HG02642 (cell line): ENCODE results near the gene CARS2.
A peak's percentile ranks its signal among the peaks of the same experiment; 100 is the strongest.

Source experiments
- ATAC-seq: cut with Tn5 transposase; IDR thresholded peaks from one replicate; pipeline ENCODE4 v1.9.1; 2021; ENCODE audit warnings: mild to moderate bottlenecking; ENCODE audit not compliant: unreplicated experiment, poor library complexity

CARS2 gene

GRCh38 chr13:110658218-110658911, 47.6 kb downstream of the CARS2 start:
- peak; percentile 90 for ATAC-seq

- no peak for ATAC-seq
Observed at GRCh38 chr13:110657196-110657595, 48.7 kb downstream of the CARS2 start.

GRCh38 chr13:110653851-110654250, 52.1 kb downstream of the CARS2 start:
- no peak for ATAC-seq

DNA sequence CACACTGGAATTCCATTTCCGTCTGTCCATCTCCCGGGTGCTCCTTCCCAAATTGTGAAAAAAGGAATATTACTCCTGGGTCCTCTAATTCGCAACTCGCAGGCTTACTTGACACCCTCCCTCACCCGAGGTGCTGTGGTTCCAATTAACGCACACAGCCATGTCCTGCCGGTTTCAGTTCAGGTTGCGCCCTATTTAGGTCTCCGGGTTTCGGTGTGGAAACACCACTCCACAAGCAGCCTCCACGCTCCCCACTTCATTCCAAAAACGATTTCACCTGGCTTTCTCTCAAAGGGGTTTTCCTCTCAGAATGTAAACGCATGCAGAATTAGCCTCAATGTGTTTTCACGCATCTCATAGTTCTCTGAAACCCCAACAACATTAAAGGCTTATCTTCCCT, 52.6 kb downstream of the CARS2 start:
- ATAC-seq = no peak

GRCh38 chr13:110652764-110653163, 53.2 kb downstream of the CARS2 start:
- no peak for ATAC-seq

GRCh38 chr13:110652231-110652730, 53.6 kb downstream of the CARS2 start:
- ATAC-seq = no peak

- no peak for ATAC-seq
Observed at GRCh38 chr13:110651726-110652230, 54.1 kb downstream of the CARS2 start.

GRCh38 chr13:110651271-110651670, 54.6 kb downstream of the CARS2 start:
- no peak for ATAC-seq

GRCh38 chr13:110650436-110650835, 55.5 kb downstream of the CARS2 start:
- ATAC-seq = no peak

GRCh38 chr13:110649551-110649950, 56.4 kb downstream of the CARS2 start:
- no peak for ATAC-seq

DNA sequence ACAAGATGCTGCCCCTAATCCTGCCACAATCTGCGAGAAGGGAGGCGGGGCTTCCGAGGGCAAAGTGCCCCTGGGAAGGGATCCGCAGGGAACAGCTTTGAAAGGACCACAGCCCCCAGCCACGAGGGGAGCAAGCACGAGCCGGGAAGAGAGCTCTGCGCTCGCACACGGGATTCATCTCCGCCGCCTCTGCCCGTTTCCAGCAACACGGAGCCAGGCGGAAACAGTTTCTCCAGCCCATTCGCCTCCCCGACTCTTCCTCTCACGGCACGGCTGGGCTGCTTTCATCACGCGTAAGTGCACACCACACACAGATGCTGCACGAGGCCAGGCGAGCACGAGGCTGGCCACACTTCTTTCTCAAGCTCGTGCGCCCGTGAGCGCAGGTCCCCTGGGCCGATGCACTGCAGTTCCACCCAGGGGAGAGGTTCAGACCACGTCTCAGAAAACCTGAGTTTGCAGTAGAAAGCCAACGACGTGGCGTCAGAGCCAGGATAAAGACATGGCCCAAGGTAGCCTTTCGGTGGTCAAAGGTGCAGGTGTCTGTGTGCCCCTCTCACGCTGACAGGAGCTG, 57.0 kb downstream of the CARS2 start:
- ATAC-seq = no peak

DNA sequence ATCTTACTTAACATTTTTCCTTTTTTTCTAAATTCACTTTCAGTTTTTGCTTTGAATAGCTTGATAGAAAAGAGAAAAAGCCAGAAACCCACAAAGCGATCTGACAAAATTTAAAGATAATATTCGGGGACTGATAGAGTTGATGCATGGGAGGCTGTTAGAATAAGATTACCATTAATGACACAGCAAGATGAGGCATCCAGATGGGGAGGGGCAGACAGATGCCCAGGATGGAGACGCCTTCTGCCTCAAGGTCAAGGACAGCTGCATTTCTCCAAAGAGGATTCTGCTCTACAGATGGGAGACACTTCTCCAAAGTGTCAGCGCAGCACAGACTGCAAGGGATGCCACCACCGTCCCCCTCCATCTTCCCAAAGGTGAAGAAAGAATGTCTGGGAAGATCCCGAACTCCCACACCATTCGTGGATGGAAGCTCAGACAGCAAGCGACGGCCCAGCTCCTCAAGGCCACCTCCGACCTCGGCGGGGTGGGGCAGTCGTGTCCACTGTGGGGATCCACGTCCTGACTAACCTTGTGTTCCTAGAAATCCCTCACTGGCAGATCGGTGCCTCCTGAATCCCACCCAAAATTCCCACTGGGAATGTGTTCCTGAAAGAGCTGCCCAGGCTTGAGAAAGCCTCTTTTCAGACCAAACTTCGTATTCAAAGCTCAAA, 57.6 kb downstream of the CARS2 start:
- no peak for ATAC-seq

DNA sequence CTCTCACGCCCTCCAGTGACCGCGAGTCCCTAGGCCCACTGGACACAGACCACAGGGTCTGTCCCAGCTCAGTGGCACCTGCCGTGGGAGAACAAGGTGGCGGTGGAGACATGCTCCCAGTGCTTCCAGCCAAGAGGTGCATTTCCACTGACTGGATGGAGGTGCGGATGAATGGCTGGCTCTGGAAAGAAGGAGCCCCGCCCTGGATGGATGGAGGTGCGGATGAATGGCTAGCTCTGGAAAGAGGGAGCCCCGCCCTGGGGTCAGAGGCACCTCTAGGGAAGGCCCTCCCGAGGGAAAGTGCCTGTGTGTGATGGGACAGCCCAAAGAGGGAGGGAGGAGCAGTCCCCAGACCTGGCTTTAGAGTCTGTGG, 58.6 kb downstream of the CARS2 start:
- no peak for ATAC-seq

DNA sequence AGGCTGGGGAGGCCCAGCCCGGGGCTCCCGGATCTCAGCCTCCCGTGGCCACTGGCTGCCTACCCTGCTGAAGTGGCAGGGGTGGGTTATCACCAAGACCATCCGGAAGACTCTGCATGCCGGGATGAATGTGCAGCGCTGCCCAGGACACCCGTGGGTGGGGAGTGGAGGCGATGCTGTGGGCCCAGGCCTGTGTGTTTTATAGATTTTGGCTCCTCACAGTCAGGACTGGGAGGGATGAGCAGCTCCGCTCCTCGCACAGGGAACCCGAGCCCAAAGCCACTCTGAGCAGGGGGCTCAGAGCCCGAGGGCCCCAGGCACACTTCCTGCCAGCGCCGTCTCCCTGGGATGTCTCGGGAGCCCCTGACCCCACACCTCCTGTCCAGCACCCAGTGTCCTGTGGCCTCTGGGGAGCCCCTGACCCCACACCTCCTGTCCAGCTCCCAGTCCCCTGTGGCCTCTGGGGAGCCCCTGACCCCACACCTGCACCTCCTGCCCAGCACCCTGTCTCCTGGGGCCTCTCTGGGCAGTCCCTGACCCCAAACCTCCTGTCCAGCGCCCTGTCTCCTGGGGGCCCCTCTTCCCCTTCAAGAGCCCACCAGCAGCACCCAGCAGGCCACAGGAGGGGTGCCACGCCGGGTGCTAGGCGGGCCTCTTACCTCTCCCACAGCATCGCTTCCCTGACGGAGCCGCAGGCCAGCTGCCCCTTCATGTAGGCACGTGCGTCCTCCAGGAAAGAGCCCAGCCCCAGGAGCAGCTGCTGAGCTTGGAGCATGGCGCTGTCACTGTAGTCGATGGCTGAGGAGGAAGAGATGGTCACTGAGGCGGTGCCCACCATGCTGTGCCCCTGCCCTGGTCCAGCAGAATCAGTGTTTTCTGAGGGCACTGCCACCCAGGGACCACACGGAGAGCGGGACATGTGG, 59.2 kb downstream of the CARS2 start:
- no peak for ATAC-seq

DNA sequence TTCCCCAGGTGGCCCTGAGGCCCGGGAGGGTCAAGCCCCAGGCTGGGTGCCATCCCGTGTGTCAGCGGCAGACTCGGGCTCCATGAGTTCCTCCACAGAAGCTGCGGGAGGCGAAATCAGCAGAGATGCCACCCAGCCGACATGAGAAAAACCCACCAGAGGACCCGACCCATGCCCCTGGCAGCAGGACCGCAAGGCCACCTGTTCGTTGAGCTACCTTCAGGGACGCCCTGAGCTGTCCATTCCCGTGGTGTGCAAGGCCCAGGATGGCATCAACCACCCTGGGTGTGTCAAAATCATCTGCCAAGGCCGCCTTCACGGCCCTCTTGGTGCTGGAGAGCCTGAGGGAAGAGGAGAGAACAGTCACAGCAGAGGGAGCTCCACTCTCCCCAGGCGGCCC, 60.2 kb downstream of the CARS2 start:
- ATAC-seq = no peak

DNA sequence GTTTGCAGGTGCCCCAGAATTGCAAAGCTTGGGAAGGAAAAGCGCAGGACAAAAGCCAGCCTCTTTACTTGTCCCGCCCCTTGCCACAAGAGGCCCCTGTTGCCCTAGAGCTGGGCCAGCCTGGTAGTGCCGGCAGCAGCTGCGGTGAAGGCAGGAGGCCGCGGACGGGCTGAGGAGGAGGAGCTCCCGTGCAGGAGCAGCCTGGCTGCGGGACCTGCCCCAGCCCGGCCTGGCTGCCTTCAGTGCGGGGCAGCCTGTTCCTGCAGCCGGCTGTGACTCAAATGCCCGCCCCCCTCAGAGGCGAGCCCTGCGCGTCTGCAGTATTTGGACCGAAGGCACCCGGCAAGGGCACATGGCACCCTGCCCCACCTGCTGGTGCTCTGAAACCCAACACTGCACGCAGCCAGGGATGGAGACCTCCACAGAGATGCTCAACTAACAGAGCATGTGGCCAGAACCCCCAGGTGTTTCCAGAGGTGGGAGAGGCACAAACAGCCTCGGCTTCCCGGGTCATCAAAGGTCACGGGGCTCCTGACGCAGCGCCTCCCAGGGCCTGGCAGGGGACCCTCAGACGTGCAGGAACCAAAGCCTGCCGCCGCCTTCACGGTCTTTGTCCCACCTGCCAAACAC, 60.9 kb downstream of the CARS2 start:
- ATAC-seq = peak; percentile 84

GRCh38 chr13:110643768-110644421, 62.0 kb downstream of the CARS2 start:
- ATAC-seq = no peak

DNA sequence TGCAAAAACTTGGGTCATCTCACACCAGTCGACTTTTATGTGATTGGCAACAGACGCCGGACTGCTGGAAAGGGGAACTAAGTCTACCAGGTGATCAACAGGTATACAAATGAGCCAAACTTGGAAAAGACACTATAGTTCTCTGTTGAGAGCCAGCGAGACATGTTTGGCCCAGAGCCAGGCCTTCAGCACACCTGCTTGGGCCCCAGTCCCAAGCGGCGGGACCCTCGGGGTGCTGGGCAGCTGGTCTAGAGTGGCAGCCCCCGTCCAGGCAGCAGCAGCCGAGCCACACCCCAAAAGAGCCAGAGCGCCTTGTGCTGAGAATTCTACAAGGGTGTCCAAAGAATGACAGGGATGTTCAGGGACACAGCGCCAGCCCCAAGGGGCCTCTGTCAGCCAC, 62.6 kb downstream of the CARS2 start:
- ATAC-seq = no peak

GRCh38 chr13:110642291-110642981, 63.5 kb downstream of the CARS2 start:
- ATAC-seq = no peak
